Stomach (tissue), 4 donors: ENCODE data around the gene RRP15.

Experiments used
- POLR2A ChIP-seq, 4 donors: fragments of 450-650 bp; IDR thresholded peaks; one replicate each; pipeline ENCODE4 v1.6.1; 2016; ENCODE audit warnings: antibody characterized with exemption in 4 of 4, control low read depth in 2 of 4, mild to moderate bottlenecking in 1 of 4, moderate library complexity in 1 of 4
- TF ChIP-seq, protein P1 (sequence below), 7 experiments: fragments of 450-650 bp in 4 of 7; fragments of 200-600 bp in 3 of 7; sonication (generic) in 3 of 7; IDR thresholded peaks; one replicate each; pipeline ENCODE4 v1.5.1; 2016 to 2019; ENCODE audit warnings: antibody characterized with exemption in 7 of 7, control low read depth in 2 of 7, mild to moderate bottlenecking in 1 of 7

DNA sequence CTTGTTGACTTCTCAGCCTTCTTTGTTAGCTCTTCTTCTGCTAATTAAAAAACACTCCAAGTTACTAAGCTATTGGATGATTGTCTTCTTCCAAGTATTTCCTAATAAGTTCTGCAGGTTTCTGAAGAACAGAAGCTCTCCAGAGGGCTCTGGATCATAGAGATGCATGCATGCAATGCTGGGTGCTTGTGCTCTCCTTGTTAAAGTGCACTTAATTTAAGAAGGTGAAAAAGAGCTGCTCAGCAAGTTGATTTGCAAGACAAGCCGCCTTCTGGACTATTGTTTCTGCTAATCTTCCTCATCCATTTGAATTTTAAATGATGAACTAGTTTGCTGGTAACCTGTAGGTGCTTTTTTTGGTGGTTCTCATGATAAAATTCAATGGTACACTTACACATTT lies 16.1 kb downstream of the RRP15 start:
- no peak for TF ChIP-seq POLR2A (IDR thresholded peaks at IDR 0.05)
- TF ChIP-seq, protein P1, sequence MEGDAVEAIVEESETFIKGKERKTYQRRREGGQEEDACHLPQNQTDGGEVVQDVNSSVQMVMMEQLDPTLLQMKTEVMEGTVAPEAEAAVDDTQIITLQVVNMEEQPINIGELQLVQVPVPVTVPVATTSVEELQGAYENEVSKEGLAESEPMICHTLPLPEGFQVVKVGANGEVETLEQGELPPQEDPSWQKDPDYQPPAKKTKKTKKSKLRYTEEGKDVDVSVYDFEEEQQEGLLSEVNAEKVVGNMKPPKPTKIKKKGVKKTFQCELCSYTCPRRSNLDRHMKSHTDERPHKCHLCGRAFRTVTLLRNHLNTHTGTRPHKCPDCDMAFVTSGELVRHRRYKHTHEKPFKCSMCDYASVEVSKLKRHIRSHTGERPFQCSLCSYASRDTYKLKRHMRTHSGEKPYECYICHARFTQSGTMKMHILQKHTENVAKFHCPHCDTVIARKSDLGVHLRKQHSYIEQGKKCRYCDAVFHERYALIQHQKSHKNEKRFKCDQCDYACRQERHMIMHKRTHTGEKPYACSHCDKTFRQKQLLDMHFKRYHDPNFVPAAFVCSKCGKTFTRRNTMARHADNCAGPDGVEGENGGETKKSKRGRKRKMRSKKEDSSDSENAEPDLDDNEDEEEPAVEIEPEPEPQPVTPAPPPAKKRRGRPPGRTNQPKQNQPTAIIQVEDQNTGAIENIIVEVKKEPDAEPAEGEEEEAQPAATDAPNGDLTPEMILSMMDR (IDR thresholded peaks at IDR 0.05) = no peak
